Spleen (tissue), 7 donors: Measurements from ENCODE around the gene HEATR9.

Experiments
- POLR2AphosphoS5 ChIP-seq, 3 donors: sonication (generic); formaldehyde crosslinking; IDR thresholded peaks; one replicate each; pipeline ENCODE4 v1.5.1; 2017; ENCODE audit warnings: antibody characterized with exemption in 3 of 3
- TF ChIP-seq, protein P1 (sequence below), 11 experiments: fragments of 200-600 bp in 7 of 11; fragments of 450-650 bp in 4 of 11; sonication (generic) in 4 of 11; IDR thresholded peaks in 8 of 11; conservative IDR thresholded peaks in 3 of 11; 1 replicate in 7 of 11; 2 replicates in 4 of 11; pipeline versions ENCODE4 v1.4.0 to v1.8.0; 2016 to 2021; ENCODE audit warnings: antibody characterized with exemption in 11 of 11, inconsistent platforms in 4 of 11, mild to moderate bottlenecking in 1 of 11
- donor health status: DM: no; HTN: no; CAD: no; lungs with moderate emphysema.
- donor health status: DM: no; HTN: no; CAD: no.
- donor health status: DM: no; HTN: no; CAD: no.

DNA sequence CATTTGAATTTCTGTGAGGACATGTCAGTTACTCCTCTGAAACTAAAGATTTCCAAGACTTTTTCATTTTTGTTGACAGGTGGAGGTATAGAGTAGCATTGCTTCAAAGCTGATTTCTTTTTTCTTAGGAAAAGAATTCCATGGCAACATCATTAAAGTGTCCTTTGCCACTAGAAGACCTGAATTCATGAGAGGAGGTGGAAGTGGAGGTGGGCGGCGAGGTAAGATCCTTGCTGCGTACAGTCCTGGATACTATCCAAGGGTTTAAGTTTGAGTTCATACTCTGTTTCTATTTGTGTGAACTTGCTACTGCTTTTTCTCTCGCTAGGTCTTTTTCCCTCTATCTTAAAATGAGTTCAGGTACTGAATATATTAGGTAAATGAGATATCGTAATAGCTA lies 26.5 kb downstream of the HEATR9 start:
- TF ChIP-seq, protein P1, sequence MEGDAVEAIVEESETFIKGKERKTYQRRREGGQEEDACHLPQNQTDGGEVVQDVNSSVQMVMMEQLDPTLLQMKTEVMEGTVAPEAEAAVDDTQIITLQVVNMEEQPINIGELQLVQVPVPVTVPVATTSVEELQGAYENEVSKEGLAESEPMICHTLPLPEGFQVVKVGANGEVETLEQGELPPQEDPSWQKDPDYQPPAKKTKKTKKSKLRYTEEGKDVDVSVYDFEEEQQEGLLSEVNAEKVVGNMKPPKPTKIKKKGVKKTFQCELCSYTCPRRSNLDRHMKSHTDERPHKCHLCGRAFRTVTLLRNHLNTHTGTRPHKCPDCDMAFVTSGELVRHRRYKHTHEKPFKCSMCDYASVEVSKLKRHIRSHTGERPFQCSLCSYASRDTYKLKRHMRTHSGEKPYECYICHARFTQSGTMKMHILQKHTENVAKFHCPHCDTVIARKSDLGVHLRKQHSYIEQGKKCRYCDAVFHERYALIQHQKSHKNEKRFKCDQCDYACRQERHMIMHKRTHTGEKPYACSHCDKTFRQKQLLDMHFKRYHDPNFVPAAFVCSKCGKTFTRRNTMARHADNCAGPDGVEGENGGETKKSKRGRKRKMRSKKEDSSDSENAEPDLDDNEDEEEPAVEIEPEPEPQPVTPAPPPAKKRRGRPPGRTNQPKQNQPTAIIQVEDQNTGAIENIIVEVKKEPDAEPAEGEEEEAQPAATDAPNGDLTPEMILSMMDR (IDR thresholded peaks at IDR 0.05 in 8 of 11, conservative IDR thresholded peaks at IDR 0.05 in 3 of 11) = no peak
- TF ChIP-seq POLR2AphosphoS5 (IDR thresholded peaks at IDR 0.05) = no peak
